DMS114 treated with DMSO at 0.1 percent for 48 hours (cell line): ENCODE data around the gene RIT2.

Source experiments
- DNase-seq: peaks from one replicate; lab custom pipeline; 2025; ENCODE audit not compliant: unreplicated experiment; lab: John Stamatoyannopoulos, UW

Gene RIT2

GRCh38 chr18:43013486-43013885, 102.0 kb downstream of the RIT2 start:
- DNase-seq, result no peak

GRCh38 chr18:43012951-43013350, 102.5 kb downstream of the RIT2 start:
- no peak for DNase-seq

GRCh38 chr18:43010611-43011010, 104.9 kb downstream of the RIT2 start:
- DNase-seq, result no peak

GRCh38 chr18:43009674-43010073, 105.8 kb downstream of the RIT2 start:
- no peak for DNase-seq

- no peak for DNase-seq
Observed at GRCh38 chr18:43007365-43007764, 108.1 kb downstream of the RIT2 start.

- no peak for DNase-seq
Observed at GRCh38 chr18:43004421-43004820, 111.1 kb downstream of the RIT2 start.

GRCh38 chr18:43001821-43002220, 113.7 kb downstream of the RIT2 start:
- DNase-seq, result no peak

- no peak for DNase-seq
Observed at GRCh38 chr18:42996824-42997223, 118.7 kb downstream of the RIT2 start.

GRCh38 chr18:42980426-42980825, 135.1 kb downstream of the RIT2 start:
- DNase-seq, result no peak

GRCh38 chr18:42977982-42978637, 137.4 kb downstream of the RIT2 start:
- no peak for DNase-seq

- DNase-seq, result no peak
Observed at GRCh38 chr18:42976869-42977590, 138.5 kb downstream of the RIT2 start.

GRCh38 chr18:42969366-42969765, 146.1 kb downstream of the RIT2 start:
- DNase-seq, result no peak

- no peak for DNase-seq
Observed at GRCh38 chr18:42961298-42961697, 154.2 kb downstream of the RIT2 start.

GRCh38 chr18:42959528-42959927, 156.0 kb downstream of the RIT2 start:
- DNase-seq, result no peak

- no peak for DNase-seq
Observed at GRCh38 chr18:42958353-42958752, 157.1 kb downstream of the RIT2 start.

GRCh38 chr18:42956287-42956686, 159.2 kb downstream of the RIT2 start:
- DNase-seq, result no peak

GRCh38 chr18:42954887-42955286, 160.6 kb downstream of the RIT2 start:
- no peak for DNase-seq

- DNase-seq, result no peak
Observed at GRCh38 chr18:42953306-42953705, 162.2 kb downstream of the RIT2 start.

- DNase-seq, result no peak
Observed at GRCh38 chr18:42950732-42951131, 164.8 kb downstream of the RIT2 start.

- no peak for DNase-seq
Observed at GRCh38 chr18:42948831-42949230, 166.7 kb downstream of the RIT2 start.

- no peak for DNase-seq
Observed at GRCh38 chr18:42941860-42942259, 173.6 kb downstream of the RIT2 start.

GRCh38 chr18:42941021-42941420, 174.5 kb downstream of the RIT2 start:
- no peak for DNase-seq

GRCh38 chr18:42937436-42937835, 178.0 kb downstream of the RIT2 start:
- no peak for DNase-seq
